GM12878 (cell line): ENCODE results near the gene CHD5. TPM values are rescaled to one million over a fixed set of nuclear protein-coding genes. Genes with fewer than 3 reads are reported as not detected.

Source experiments
- ATAC-seq: fragments of 200-7000 bp; cut with Tn5 transposase; 3 replicates; pipeline ENCODE4 v1.9.1; 2020; ENCODE audit warnings: mild to moderate bottlenecking, moderate library complexity
- BruUV-seq: library from RNA; stranded (reverse); fragments of 400-500 nt; replicated peaks from 2 replicates; lab custom pipeline; 2021; lab: Mats Ljungman, UMichigan
- CTCF ChIA-PET: fragments of 300-600 bp; sonication (Branson Sonifier 250); formaldehyde crosslinking; extraction: SDS; loops from one replicate; lab custom pipeline; 2021; ENCODE audit warnings: inconsistent platforms; lab: Yijun Ruan, JAX
- POLR2A ChIA-PET: fragments of 350-600 bp; formaldehyde crosslinking; extraction: SDS; loops from one replicate; lab custom pipeline; 2021; ENCODE audit warnings: inconsistent platforms; lab: Charles Lee
- RAD21 ChIA-PET: fragments of 300-600 bp; sonication (Branson Sonifier 250); formaldehyde crosslinking; loops from one replicate; lab custom pipeline; 2023; ENCODE audit warnings: antibody characterized with exemption; ENCODE audit not compliant: unreplicated experiment; lab: Charles Lee
- SMC1A ChIA-PET: fragments of 300-600 bp; sonication (Branson Sonifier 250); formaldehyde crosslinking; loops from one replicate; lab custom pipeline; 2023; ENCODE audit not compliant: unreplicated experiment, uncharacterized antibody; lab: Charles Lee
- DNase-seq: peaks from one replicate; pipeline ENCODE4 v3.0.0-alpha.2; 2011; ENCODE audit warnings: low read depth, low spot score
- FAIRE-seq: peaks from 3 replicates; lab custom pipeline; 2011; peaks lifted over from hg19 to GRCh38; lab: Jason Lieb, UNC
- H2AFZ ChIP-seq: 2 replicates; pipeline ENCODE4 v1.6.0; 2011; ENCODE audit warnings: low read depth, low read length, control low read depth; ENCODE audit not compliant: control insufficient read depth
- H3K27ac ChIP-seq: 2 replicates; pipeline ENCODE4 v1.5.1; 2011; ENCODE audit warnings: control low read depth; ENCODE audit not compliant: control insufficient read depth, insufficient read depth
- H3K27me3 ChIP-seq, 2 experiments: replicated peaks in 1 of 2; 2 replicates each; pipeline versions ENCODE4 v1.6.0 to v1.6.1; 2011; ENCODE audit warnings: low read length in 1 of 2; ENCODE audit not compliant: control insufficient read depth in 2 of 2, insufficient read depth in 2 of 2
- H3K36me3 ChIP-seq, 2 experiments: 2 replicates each; pipeline ENCODE4 v1.5.1; 2011; ENCODE audit warnings: low read length in 1 of 2; ENCODE audit not compliant: control insufficient read depth in 2 of 2, insufficient read depth in 2 of 2
- H3K4me1 ChIP-seq: 2 replicates; pipeline ENCODE4 v1.6.1; 2011; ENCODE audit warnings: mild to moderate bottlenecking, low read length, moderate library complexity, mixed read lengths; ENCODE audit not compliant: control insufficient read depth, insufficient read depth
- H3K4me2 ChIP-seq: 2 replicates; pipeline ENCODE4 v1.6.0; 2011; ENCODE audit warnings: control low read depth; ENCODE audit not compliant: control insufficient read depth, insufficient read depth
- H3K4me3 ChIP-seq: fragments of 200-600 bp; sonication (generic); 2 replicates; pipeline ENCODE4 v1.5.1; 2016
- H3K79me2 ChIP-seq: 2 replicates; pipeline ENCODE4 v1.6.0; 2011; ENCODE audit warnings: low read length; ENCODE audit not compliant: control insufficient read depth, insufficient read depth
- H3K9ac ChIP-seq: 2 replicates; pipeline ENCODE4 v1.8.0; 2011; ENCODE audit warnings: low read length, control low read depth, mixed read lengths; ENCODE audit not compliant: control insufficient read depth, insufficient read depth
- H3K9me3 ChIP-seq: replicated peaks from 3 replicates; pipeline ENCODE4 v1.5.1; 2011; ENCODE audit warnings: mild to moderate bottlenecking, low read length; ENCODE audit not compliant: control insufficient read depth, insufficient read depth
- H4K20me1 ChIP-seq: 2 replicates; pipeline ENCODE4 v1.6.0; 2011; ENCODE audit not compliant: control insufficient read depth, insufficient read depth
- BHLHE40 ChIP-seq, 2 experiments: fragments of 450-650 bp in 1 of 2; IDR thresholded peaks; 2 replicates each; pipeline ENCODE4 v1.6.1; 2011 to 2017; ENCODE audit warnings: low read depth in 2 of 2, borderline replicate concordance in 1 of 2, improper control_type of control experiment in 1 of 2, low read length in 1 of 2, mild to moderate bottlenecking in 1 of 2
- BRCA1 ChIP-seq: IDR thresholded peaks from 2 replicates; pipeline ENCODE4 v1.6.1; 2011; ENCODE audit warnings: low read depth, low read length, improper control_type of control experiment
- FOS ChIP-seq: IDR thresholded peaks from 3 replicates; pipeline ENCODE4 v1.6.1; 2011; ENCODE audit warnings: borderline replicate concordance; ENCODE audit not compliant: insufficient read length; ENCODE audit errors: extremely low read depth
- HSF1 ChIP-seq: fragments of 150-350 bp; IDR thresholded peaks from 2 replicates; pipeline ENCODE4 v1.6.1; 2014; ENCODE audit warnings: mild to moderate bottlenecking, low read depth, low read length
- IKZF2 ChIP-seq, 2 experiments: fragments of 450-650 bp; IDR thresholded peaks; 2 replicates each; pipeline ENCODE4 v1.6.1; 2017; ENCODE audit warnings: mild to moderate bottlenecking in 2 of 2, moderate library complexity in 2 of 2
- KDM1A ChIP-seq: fragments of 200-600 bp; sonication (generic); IDR thresholded peaks from 2 replicates; pipeline ENCODE4 v1.6.1; 2016; ENCODE audit warnings: borderline replicate concordance
- NRF1 ChIP-seq: conservative IDR thresholded peaks from 2 replicates; pipeline ENCODE4 v1.6.1; 2011; ENCODE audit warnings: mild to moderate bottlenecking, low read depth, low read length, improper control_type of control experiment
- PKNOX1 ChIP-seq: fragments of 450-650 bp; IDR thresholded peaks from 2 replicates; pipeline ENCODE4 v1.6.1; 2016; ENCODE audit warnings: mild to moderate bottlenecking
- PRDM15 ChIP-seq: fragments of 450-650 bp; formaldehyde crosslinking; IDR thresholded peaks from 2 replicates; pipeline ENCODE4 v1.4.0; 2020; ENCODE audit warnings: mild to moderate bottlenecking, moderate library complexity
- RELA ChIP-seq: fragments of 450-650 bp; IDR thresholded peaks from 2 replicates; pipeline ENCODE4 v1.8.0; 2014; ENCODE audit warnings: borderline replicate concordance; ENCODE audit not compliant: partially characterized antibody
- SIN3A ChIP-seq: IDR thresholded peaks from 2 replicates; pipeline ENCODE4 v1.6.1; 2012; ENCODE audit warnings: low read depth, low read length, improper control_type of control experiment
- YBX1 ChIP-seq: fragments of 450-650 bp; IDR thresholded peaks from 2 replicates; pipeline ENCODE4 v1.6.1; 2016; ENCODE audit warnings: antibody characterized with exemption
- ZNF687 ChIP-seq: fragments of 450-650 bp; IDR thresholded peaks from 2 replicates; pipeline ENCODE4 v1.6.1; 2017; ENCODE audit warnings: mild to moderate bottlenecking, moderate library complexity
- WGBS: methylation state at CpG from one replicate; pipeline ENCODE4 v1.1.6; 2016; ENCODE audit warnings: low lambda C conversion rate; ENCODE audit not compliant: insufficient replicate concordance, insufficient coverage; ENCODE audit errors: missing lambda C conversion rate; 5-methylcytosine and 5-hydroxymethylcytosine counted together
- in situ Hi-C: fragments of 300-500 bp; cut with MboI; formaldehyde crosslinking; loops from 9 replicates; pipeline ENCODE4 v1.14.3; 2018; ENCODE audit warnings: mixed read lengths
- intact Hi-C: fragments of 100-400 bp; cut with micrococcal nuclease; formaldehyde crosslinking; loops from one replicate; pipeline ENCODE4 v1.14.2; 2022; ENCODE audit not compliant: unreplicated experiment
- polyA plus RNA-seq, 11 experiments: library from polyadenylated mRNA; depleted of rRNA in 4 of 11; unstranded in 6 of 11; stranded (reverse) in 5 of 11; fragments of >200 nt; fragmentation: Nextera tagmentation in 4 of 11; fragmentation: Illumina TruSeq in 1 of 11; extraction: Ambion mirVana in 4 of 11; extraction: Trizol in 1 of 11; gene quantifications; 1 replicate in 1 of 11; 2 replicates in 10 of 11; pipeline versions ENCODE4 v1.2.1 to v1.2.3, GENCODE V29; 2011 to 2016; ENCODE audit warnings: inconsistent platforms in 2 of 11, missing spikeins in 2 of 11, low read depth in 1 of 11
- total RNA-seq, 4 experiments: library from RNA; depleted of rRNA in 3 of 4; stranded (reverse); fragments of >200 nt in 3 of 4; fragmentation: Illumina TruSeq in 1 of 4; extraction: Trizol in 1 of 4; gene quantifications; 2 replicates each; pipeline versions ENCODE4 v1.2.1 to v1.2.3, GENCODE V29; 2013 to 2021

The CHD5 gene
- total and polyA plus RNA-seq, 10 of the 15 experiments (the other 5 are each of a cell fraction or from before 2014, with no cell fraction given), result 0.03 to 0.49 (median 0.13) TPM; not detected in 3

GRCh38 chr1:6057170-6057845, 122.8 kb downstream of the CHD5 start:
- H3K79me2 ChIP-seq, result no peaks in the 10 kb centered on the region
- in situ Hi-C loops (no loop called here), intact Hi-C loops (no loop called here)
- WGBS, result 90% methylated on average over 9 of the region's 9 CpGs
- H3K36me3 ChIP-seq, result peaks cover 0 to 2% of the 10 kb centered on the region in 2 experiments; a peak in 2 of 4 replicates
- no peak overlapping the region for H3K4me3 ChIP-seq
- H3K9ac ChIP-seq, result no peak overlapping the region
- no peaks in the 10 kb centered on the region for H3K4me1 ChIP-seq
- CTCF ChIA-PET, result no interaction called here
- H4K20me1 ChIP-seq, result no peaks in the 10 kb centered on the region
- H3K27ac ChIP-seq, result no peak overlapping the region
- SMC1A ChIA-PET, result no interaction called here
- H3K27me3 ChIP-seq, result no peaks in the 10 kb centered on the region
- no peak overlapping the region for H2AFZ ChIP-seq
- DNase-seq, result no peak
- H3K4me2 ChIP-seq, result no peak overlapping the region
- H3K9me3 ChIP-seq, result no peaks in the 10 kb centered on the region
- RAD21 ChIA-PET, result no interaction called here
- ATAC-seq, result no peak
- no TSS peak for BruUV-seq
- FAIRE-seq, result no peak
- POLR2A ChIA-PET, result no interaction called here
- no peak for TF ChIP-seq BRCA1
- no peak for TF ChIP-seq NRF1
- no peak for TF ChIP-seq IKZF2 (IDR thresholded peaks at IDR 0.05)
- no peak for TF ChIP-seq HSF1
- TF ChIP-seq PKNOX1, result no peak
- no peak for TF ChIP-seq FOS
- no peak for TF ChIP-seq RELA
- TF ChIP-seq PRDM15 (CRISPR knock-in tag), result no peak
- TF ChIP-seq YBX1, result no peak
- TF ChIP-seq KDM1A, result no peak
- TF ChIP-seq BHLHE40 (IDR thresholded peaks at IDR 0.05; ENCODE audit: borderline replicate concordance in 1 of 2, low read depth in 2 of 2, low read length in 1 of 2), result no peak
- no peak for TF ChIP-seq SIN3A
- no peak for TF ChIP-seq ZNF687
